NT2/D1 (cell line): ENCODE data around the gene MRPL38.

Experiments used
- YY1 ChIP-seq: IDR thresholded peaks from 2 replicates; pipeline ENCODE4 v1.6.1; 2011; ENCODE audit not compliant: insufficient read length, insufficient read depth
- ZNF274 ChIP-seq: IDR thresholded peaks from 2 replicates; pipeline ENCODE4 v1.6.1; 2011; ENCODE audit warnings: mild to moderate bottlenecking, low read depth, low read length

DNA sequence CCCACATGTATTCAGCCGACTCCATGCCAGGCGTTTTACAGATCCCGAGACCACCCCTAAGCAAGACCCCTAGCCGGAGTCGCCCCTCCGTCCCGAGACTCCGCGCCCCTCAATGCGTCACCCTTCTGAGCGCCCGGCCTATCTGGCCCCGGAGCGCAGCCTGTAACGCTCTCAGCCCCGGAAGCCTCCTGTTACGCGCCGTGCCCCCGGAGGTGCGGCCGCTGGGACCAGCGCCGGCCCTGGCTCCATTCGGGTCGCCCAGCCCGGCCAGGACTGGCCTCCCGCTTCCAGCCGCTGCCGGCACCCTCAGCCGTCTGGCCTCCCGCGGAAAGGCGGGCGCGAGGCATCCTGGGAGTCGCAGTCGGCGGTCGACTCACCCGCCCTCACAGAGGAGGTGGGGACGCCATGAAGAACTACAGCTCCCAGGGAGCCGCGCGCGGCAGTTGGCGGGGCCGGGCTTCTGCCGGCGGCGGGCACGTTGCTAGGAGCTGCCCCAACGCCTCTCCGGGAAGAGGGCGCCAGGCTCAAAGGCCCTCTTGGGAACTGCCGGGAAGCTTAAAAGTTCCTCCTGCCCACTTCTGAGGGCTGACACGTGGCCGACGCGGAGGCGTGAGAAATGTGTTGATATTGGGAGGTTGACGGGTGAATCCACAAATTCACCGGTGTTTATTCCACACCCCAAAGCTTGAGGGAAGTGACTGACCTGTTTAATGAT is 36.2 kb upstream of the MRPL38 start, which contains the start of gene FBF1:
- TF ChIP-seq ZNF274 = no peak
- peak; percentile 20 for TF ChIP-seq YY1
